ENCODE measurements around the gene DNAI4. TPM values are rescaled to one million over a fixed set of nuclear protein-coding genes. Genes with fewer than 3 reads are reported as not detected.

DNAI4 gene
- total RNA-seq, 4 donors from 2014 or later: 6.2 to 26.5 (median 16.8) TPM

DNA sequence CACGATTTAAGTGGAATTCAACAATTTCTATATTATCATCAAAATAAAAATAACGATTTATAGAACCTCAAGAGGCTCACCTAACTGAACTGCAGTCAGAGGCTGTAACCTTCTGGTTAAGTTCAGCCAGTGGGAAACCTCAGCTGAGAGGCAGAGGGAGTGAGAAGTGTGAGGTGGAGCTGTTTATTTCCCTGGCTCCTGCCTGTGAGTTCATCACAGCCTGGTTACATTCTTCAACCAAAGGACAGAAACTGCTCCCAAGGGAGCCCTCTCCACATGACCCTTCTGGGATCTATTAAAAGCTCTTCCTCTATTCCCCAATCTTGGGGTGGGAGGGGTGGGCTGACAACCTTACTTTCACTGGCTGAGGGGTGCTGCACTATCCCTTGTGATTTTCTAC, 150.2 kb downstream of the DNAI4 start:
- in situ Hi-C loops (cut with MboI; ENCODE audit: low pct_ligation_motif_present in 1 of 4, low pct_unique_long_range_greater_than_20kb in 1 of 4, low sequenced_read_pairs in 3 of 4): loop anchor here (10.0 to 25.0 kb wide), 4 partner anchors 213 to 713 kb away; partner anchors contain the start of gene C1orf141 (in 1 of the 4)
- no peaks in the 10 kb centered on the region for H3K27me3 ChIP-seq
- no peak for DNase-seq
- no peak overlapping the region for H3K4me3 ChIP-seq
- no peaks in the 10 kb centered on the region for H3K4me1 ChIP-seq
- intact Hi-C loops (cut with DNase I; ENCODE audit: low total_unique reads): no loop called here
- TF ChIP-seq POLR2A (IDR thresholded peaks at IDR 0.05): no peak
- no peak for TF ChIP-seq POLR2AphosphoS5 (IDR thresholded peaks at IDR 0.05)
- TF ChIP-seq EP300 (IDR thresholded peaks at IDR 0.05; ENCODE audit: low read depth): no peak
- TF ChIP-seq, protein P1, sequence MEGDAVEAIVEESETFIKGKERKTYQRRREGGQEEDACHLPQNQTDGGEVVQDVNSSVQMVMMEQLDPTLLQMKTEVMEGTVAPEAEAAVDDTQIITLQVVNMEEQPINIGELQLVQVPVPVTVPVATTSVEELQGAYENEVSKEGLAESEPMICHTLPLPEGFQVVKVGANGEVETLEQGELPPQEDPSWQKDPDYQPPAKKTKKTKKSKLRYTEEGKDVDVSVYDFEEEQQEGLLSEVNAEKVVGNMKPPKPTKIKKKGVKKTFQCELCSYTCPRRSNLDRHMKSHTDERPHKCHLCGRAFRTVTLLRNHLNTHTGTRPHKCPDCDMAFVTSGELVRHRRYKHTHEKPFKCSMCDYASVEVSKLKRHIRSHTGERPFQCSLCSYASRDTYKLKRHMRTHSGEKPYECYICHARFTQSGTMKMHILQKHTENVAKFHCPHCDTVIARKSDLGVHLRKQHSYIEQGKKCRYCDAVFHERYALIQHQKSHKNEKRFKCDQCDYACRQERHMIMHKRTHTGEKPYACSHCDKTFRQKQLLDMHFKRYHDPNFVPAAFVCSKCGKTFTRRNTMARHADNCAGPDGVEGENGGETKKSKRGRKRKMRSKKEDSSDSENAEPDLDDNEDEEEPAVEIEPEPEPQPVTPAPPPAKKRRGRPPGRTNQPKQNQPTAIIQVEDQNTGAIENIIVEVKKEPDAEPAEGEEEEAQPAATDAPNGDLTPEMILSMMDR (IDR thresholded peaks at IDR 0.05): no peak
- no peaks in the 10 kb centered on the region for H3K36me3 ChIP-seq
- H3K27ac ChIP-seq: no peak overlapping the region
- no peaks in the 10 kb centered on the region for H3K9me3 ChIP-seq
- WGBS, 2 donors (ENCODE audit: low coverage in 1 of 2): 77 to 87% methylated on average over 2 of the region's 2 CpGs

DNA sequence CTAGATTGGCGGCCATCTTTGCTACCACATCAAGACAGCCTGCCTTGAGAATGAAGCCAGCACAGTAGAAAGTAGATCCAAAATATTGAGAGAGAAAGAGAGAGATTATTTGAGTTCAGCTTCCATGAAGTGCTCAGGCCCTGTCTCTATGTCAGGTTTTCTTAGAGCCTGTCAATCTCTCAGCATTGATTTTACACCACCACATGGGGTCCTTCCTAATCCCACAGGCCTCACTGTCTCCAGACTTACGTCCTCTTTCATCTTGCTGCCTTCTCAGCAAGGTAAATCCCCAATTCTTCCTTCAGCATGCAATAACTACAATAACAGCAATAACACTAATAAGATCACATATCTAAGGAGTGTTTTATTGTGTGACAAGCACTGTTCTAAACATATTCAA, 151.4 kb downstream of the DNAI4 start:
- no peaks in the 10 kb centered on the region for H3K4me1 ChIP-seq
- in situ Hi-C loops (cut with MboI; ENCODE audit: low pct_ligation_motif_present in 1 of 4, low pct_unique_long_range_greater_than_20kb in 1 of 4, low sequenced_read_pairs in 3 of 4): loop anchor here (10.0 to 25.0 kb wide), 4 partner anchors 214 to 714 kb away; partner anchors contain the start of gene C1orf141 (in 1 of the 4)
- no peaks in the 10 kb centered on the region for H3K9me3 ChIP-seq
- no peak overlapping the region for H3K27ac ChIP-seq
- H3K36me3 ChIP-seq: no peaks in the 10 kb centered on the region
- TF ChIP-seq EP300 (IDR thresholded peaks at IDR 0.05; ENCODE audit: low read depth) (no peak), POLR2AphosphoS5 (IDR thresholded peaks at IDR 0.05) (no peak), POLR2A (IDR thresholded peaks at IDR 0.05) (no peak)
- TF ChIP-seq, protein P1 (IDR thresholded peaks at IDR 0.05): no peak
- no peak overlapping the region for H3K4me3 ChIP-seq
- 87 to 88% methylated on average over 2 of the region's 2 CpGs for WGBS, 2 donors (ENCODE audit: low coverage in 1 of 2)
- H3K27me3 ChIP-seq: no peaks in the 10 kb centered on the region
- intact Hi-C loops (cut with DNase I; ENCODE audit: low total_unique reads): no loop called here
- no peak for DNase-seq

DNA sequence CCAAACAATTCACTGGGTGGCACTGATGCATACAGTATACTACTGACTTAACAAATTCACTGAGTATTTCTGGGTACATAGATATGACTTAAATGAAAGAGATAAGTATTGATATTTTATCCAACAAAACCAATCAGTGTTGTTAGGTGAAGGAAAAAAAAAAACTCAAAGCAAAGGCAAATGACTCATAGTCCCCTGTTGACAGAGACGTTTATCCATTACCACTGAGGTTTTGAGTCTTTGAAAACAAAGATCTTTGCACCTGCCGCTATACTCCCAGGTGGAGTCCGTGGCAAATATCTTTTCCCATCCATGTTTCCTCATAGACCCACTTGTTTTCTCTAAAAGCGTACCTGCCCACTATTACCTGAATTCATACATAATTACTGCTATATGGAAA, 154.0 kb downstream of the DNAI4 start:
- no peaks in the 10 kb centered on the region for H3K27me3 ChIP-seq
- no peak for DNase-seq
- H3K27ac ChIP-seq: no peak overlapping the region
- no peaks in the 10 kb centered on the region for H3K4me1 ChIP-seq
- no peaks in the 10 kb centered on the region for H3K9me3 ChIP-seq
- no peak for TF ChIP-seq POLR2A (IDR thresholded peaks at IDR 0.05)
- TF ChIP-seq EP300 (IDR thresholded peaks at IDR 0.05; ENCODE audit: low read depth): no peak
- TF ChIP-seq, protein P1 (IDR thresholded peaks at IDR 0.05): no peak
- TF ChIP-seq POLR2AphosphoS5 (IDR thresholded peaks at IDR 0.05): no peak
- 56 to 68% methylated on average over 4 of the region's 4 CpGs for WGBS, 2 donors (ENCODE audit: low coverage in 1 of 2)
- in situ Hi-C loops (cut with MboI; ENCODE audit: low pct_ligation_motif_present in 1 of 4, low pct_unique_long_range_greater_than_20kb in 1 of 4, low sequenced_read_pairs in 3 of 4): loop anchor here (10.0 to 25.0 kb wide), 4 partner anchors 217 to 717 kb away; partner anchors contain the start of gene C1orf141 (in 1 of the 4)
- intact Hi-C loops (cut with DNase I; ENCODE audit: low total_unique reads): no loop called here
- no peaks in the 10 kb centered on the region for H3K36me3 ChIP-seq
- H3K4me3 ChIP-seq: no peak overlapping the region

DNA sequence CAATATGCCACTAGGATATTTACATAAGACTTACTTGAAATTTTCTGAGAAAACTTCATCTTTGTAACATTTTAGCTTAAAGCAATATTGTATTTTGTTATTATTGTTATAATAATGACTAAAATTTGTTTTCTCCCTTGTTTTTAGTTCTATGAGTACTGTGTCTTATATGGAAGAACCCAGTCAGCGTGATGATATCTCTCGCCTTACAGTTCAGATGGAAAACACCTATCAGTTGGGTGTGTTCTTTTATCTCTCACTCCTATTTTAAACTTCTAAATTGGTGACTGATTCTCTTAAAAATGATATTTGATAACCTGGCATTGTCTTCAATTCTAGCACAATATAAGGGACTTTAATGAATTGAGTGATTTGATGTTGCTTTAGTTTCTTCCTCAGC, 154.4 kb downstream of the DNAI4 start:
- WGBS, 2 donors (ENCODE audit: low coverage in 1 of 2): 94 to 97% methylated on average over 2 of the region's 2 CpGs
- no peak overlapping the region for H3K4me3 ChIP-seq
- H3K9me3 ChIP-seq: no peaks in the 10 kb centered on the region
- H3K27ac ChIP-seq: no peak overlapping the region
- H3K27me3 ChIP-seq: no peaks in the 10 kb centered on the region
- no peak for TF ChIP-seq POLR2A (IDR thresholded peaks at IDR 0.05)
- DNase-seq: no peak
- no peaks in the 10 kb centered on the region for H3K4me1 ChIP-seq
- intact Hi-C loops (cut with DNase I; ENCODE audit: low total_unique reads): no loop called here
- no peaks in the 10 kb centered on the region for H3K36me3 ChIP-seq
- in situ Hi-C loops (cut with MboI; ENCODE audit: low pct_ligation_motif_present in 1 of 4, low pct_unique_long_range_greater_than_20kb in 1 of 4, low sequenced_read_pairs in 3 of 4): loop anchor here (10.0 to 25.0 kb wide), 4 partner anchors 217 to 717 kb away; partner anchors contain the start of gene C1orf141 (in 1 of the 4)

Data from transverse colon (tissue), 4 donors.